OCI-LY1 (cell line): Measurements from ENCODE around the gene SLC27A5.
"Not testable (repeated sequence)": the region's sequence is repeated elsewhere in the genome, so short reads cannot be mapped to it uniquely, and the experiment has no call there.

Source experiments
- H2AFZ ChIP-seq: fragments of 200-600 bp; sonication (generic), shearing (Covaris generic); 2 replicates; pipeline ENCODE4 v1.6.0; 2014; ENCODE audit warnings: antibody characterized with exemption, mild to moderate bottlenecking, low read length
- H3F3A ChIP-seq: fragments of 200-600 bp; sonication (generic), shearing (Covaris generic); 2 replicates; pipeline ENCODE4 v1.6.0; 2014; ENCODE audit warnings: mild to moderate bottlenecking, antibody characterized with exemption, low read length, moderate library complexity; ENCODE audit not compliant: insufficient read depth
- H3K27ac ChIP-seq: fragments of 200-600 bp; sonication (generic); 2 replicates; pipeline ENCODE4 v1.5.1; 2014; ENCODE audit warnings: low read length, mixed run types, mild to moderate bottlenecking, low read depth; ENCODE audit not compliant: poor library complexity, severe bottlenecking
- H3K27me3 ChIP-seq: fragments of 200-600 bp; sonication (generic); 2 replicates; pipeline ENCODE4 v1.6.0; 2014; ENCODE audit warnings: antibody characterized with exemption, mild to moderate bottlenecking, low read length, moderate library complexity; ENCODE audit not compliant: insufficient read depth
- H3K36me3 ChIP-seq: fragments of 200-600 bp; sonication (generic); 2 replicates; pipeline ENCODE4 v1.6.1; 2014; ENCODE audit warnings: mild to moderate bottlenecking, antibody characterized with exemption, low read length, moderate library complexity, mixed read lengths; ENCODE audit not compliant: insufficient read depth
- H3K4me1 ChIP-seq: fragments of 200-600 bp; sonication (generic); 2 replicates; pipeline ENCODE4 v1.5.1; 2014; ENCODE audit warnings: mild to moderate bottlenecking, low read length, moderate library complexity; ENCODE audit not compliant: insufficient read depth, severe bottlenecking
- H3K4me2 ChIP-seq: fragments of 200-600 bp; sonication (generic), shearing (Covaris generic); 2 replicates; pipeline ENCODE4 v1.6.1; 2014; ENCODE audit warnings: low read length
- H3K4me3 ChIP-seq: fragments of 200-600 bp; sonication (generic); 2 replicates; pipeline ENCODE4 v1.5.1; 2014; ENCODE audit warnings: low read length, low read depth, mild to moderate bottlenecking, mixed read lengths; ENCODE audit not compliant: poor library complexity, severe bottlenecking
- H3K79me2 ChIP-seq: fragments of 200-600 bp; shearing (Covaris generic); 2 replicates; pipeline ENCODE4 v1.6.1; 2016; ENCODE audit warnings: mixed run types, low read length, mixed read lengths; ENCODE audit not compliant: insufficient read depth
- H3K9ac ChIP-seq: fragments of 200-600 bp; sonication (generic), shearing (Covaris generic); 2 replicates; pipeline ENCODE4 v1.6.1; 2014; ENCODE audit warnings: mild to moderate bottlenecking, low read length, mixed read lengths
- H3K9me2 ChIP-seq: fragments of 200-600 bp; sonication (generic), shearing (Covaris generic); 2 replicates; pipeline ENCODE4 v1.6.1; 2014; ENCODE audit warnings: low read depth, mild to moderate bottlenecking, low read length, mixed read lengths
- H3K9me3 ChIP-seq: fragments of 200-600 bp; shearing (Covaris generic); 2 replicates; pipeline ENCODE4 v1.6.1; 2014; ENCODE audit warnings: low read length, mixed read lengths
- H4K20me1 ChIP-seq: fragments of 200-600 bp; sonication (generic), shearing (Covaris generic); 2 replicates; pipeline ENCODE4 v1.6.0; 2016; ENCODE audit warnings: mild to moderate bottlenecking, low read length; ENCODE audit not compliant: insufficient read depth
- EZH2 ChIP-seq: fragments of 200-600 bp; sonication (generic), shearing (Covaris generic); IDR thresholded peaks from 2 replicates; pipeline ENCODE4 v1.8.0; 2017; ENCODE audit warnings: borderline replicate concordance, mixed run types, mild to moderate bottlenecking, antibody characterized with exemption, low read length, moderate library complexity, mixed read lengths
- TF ChIP-seq, protein P1 (sequence below): fragments of 200-600 bp; sonication (generic), shearing (Covaris generic); IDR thresholded peaks from 2 replicates; pipeline ENCODE4 v1.5.1; 2017; ENCODE audit warnings: mild to moderate bottlenecking, antibody characterized with exemption, low read length, moderate library complexity, mixed read lengths

Gene SLC27A5

DNA sequence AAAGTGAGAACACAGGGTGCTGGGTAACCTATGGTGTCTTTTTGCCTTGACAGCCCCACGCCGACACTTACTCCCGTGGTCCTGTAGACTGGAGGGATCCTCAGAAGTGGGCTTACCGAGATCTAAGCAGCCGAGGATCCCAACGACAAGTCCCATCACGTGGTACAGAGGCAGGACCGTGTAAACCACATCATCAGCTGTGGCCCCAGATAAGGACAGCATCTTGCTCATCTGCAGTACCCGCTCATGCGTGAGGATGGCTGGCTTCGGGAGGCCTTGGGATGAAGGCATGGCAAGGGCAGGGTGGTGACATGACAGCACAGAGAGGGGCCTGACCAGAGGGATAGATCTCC lies 2.1 kb downstream of the SLC27A5 start:
- no peaks in the 10 kb centered on the region for H3K9me2 ChIP-seq
- no peaks in the 10 kb centered on the region for H3K27me3 ChIP-seq
- no peak overlapping the region for H3K4me2 ChIP-seq
- no peaks in the 10 kb centered on the region for H3K9me3 ChIP-seq
- H3K79me2 ChIP-seq = peaks cover 5% of the 10 kb centered on the region; the same call in 1 of the 2 replicates
- H3K36me3 ChIP-seq = no peaks in the 10 kb centered on the region; the same call in 1 of the 2 replicates
- H3K4me3 ChIP-seq = no peak overlapping the region
- TF ChIP-seq, protein P1, sequence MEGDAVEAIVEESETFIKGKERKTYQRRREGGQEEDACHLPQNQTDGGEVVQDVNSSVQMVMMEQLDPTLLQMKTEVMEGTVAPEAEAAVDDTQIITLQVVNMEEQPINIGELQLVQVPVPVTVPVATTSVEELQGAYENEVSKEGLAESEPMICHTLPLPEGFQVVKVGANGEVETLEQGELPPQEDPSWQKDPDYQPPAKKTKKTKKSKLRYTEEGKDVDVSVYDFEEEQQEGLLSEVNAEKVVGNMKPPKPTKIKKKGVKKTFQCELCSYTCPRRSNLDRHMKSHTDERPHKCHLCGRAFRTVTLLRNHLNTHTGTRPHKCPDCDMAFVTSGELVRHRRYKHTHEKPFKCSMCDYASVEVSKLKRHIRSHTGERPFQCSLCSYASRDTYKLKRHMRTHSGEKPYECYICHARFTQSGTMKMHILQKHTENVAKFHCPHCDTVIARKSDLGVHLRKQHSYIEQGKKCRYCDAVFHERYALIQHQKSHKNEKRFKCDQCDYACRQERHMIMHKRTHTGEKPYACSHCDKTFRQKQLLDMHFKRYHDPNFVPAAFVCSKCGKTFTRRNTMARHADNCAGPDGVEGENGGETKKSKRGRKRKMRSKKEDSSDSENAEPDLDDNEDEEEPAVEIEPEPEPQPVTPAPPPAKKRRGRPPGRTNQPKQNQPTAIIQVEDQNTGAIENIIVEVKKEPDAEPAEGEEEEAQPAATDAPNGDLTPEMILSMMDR = no peak
- TF ChIP-seq EZH2 = no peak
- no peaks in the 10 kb centered on the region for H4K20me1 ChIP-seq
- peaks cover 12% of the 10 kb centered on the region for H3K4me1 ChIP-seq
- H3K9ac ChIP-seq = no peak overlapping the region
- no peak overlapping the region for H2AFZ ChIP-seq
- H3K27ac ChIP-seq = no peak overlapping the region
- no peaks in the 10 kb centered on the region for H3F3A ChIP-seq

DNA sequence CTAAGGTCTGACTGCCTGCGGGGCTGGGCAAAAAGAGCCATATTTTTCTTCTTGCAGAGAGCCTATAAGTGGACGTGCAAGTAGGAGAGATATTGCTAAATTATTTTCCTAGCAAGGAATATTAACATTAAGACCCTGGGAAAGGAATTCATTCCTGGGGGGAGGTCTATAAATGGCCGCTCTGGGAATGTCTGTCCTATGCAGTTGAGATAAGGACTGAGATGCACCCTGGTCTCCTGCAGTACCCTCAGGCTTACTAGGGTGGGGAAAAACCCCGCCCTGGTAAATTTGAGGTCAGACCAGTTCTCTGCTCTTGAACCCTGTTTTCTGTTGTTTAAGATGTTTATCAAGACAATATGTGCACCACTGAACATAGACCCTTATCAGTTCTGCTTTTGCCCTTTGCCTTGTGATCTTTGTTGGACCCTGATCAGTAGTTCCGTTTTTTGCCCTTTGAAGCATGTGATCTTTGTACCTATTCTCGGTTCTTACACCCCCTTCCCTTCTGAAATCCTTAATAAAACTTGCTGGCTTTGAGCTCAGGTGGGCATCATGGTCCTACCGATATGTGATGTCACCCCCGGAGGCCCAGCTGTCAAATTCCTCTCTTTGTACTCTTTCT lies 4.1 kb downstream of the SLC27A5 start:
- H4K20me1 ChIP-seq, H3K4me1 ChIP-seq, H3K36me3 ChIP-seq, H3K4me3 ChIP-seq, H2AFZ ChIP-seq, H3K27ac ChIP-seq, H3K4me2 ChIP-seq, H3K79me2 ChIP-seq, H3K9me2 ChIP-seq, H3F3A ChIP-seq, H3K9ac ChIP-seq, H3K27me3 ChIP-seq, H3K9me3 ChIP-seq: not testable (repeated sequence)

DNA sequence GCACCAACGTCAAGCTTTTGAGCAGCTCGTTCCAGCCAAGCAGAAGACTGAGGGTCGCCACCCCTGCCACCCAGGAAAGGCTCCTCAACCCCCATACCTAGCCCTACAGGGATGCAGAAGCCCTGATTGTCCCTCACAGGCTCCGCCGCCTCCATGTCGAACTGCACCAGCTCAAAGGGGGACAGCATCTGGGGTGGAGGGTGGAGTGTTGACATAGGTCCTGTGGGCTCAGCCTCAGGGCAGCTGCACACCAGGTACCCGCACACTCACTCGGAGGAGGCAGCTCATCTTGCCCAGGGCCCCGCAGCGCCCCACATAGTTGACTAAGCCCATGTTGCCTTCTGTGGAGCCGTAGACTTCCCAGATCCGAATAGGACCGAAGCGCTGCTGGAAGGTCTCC lies 11.6 kb downstream of the SLC27A5 start:
- no peak overlapping the region for H3K27ac ChIP-seq
- no peak overlapping the region for H3K4me3 ChIP-seq

More for the DNA sequence above, 11.6 kb downstream of the SLC27A5 start:
- H3F3A ChIP-seq = no peaks in the 10 kb centered on the region
- no peak overlapping the region for H3K9ac ChIP-seq
- no peaks in the 10 kb centered on the region for H3K9me3 ChIP-seq
- no peaks in the 10 kb centered on the region for H3K36me3 ChIP-seq
- no peaks in the 10 kb centered on the region for H3K9me2 ChIP-seq
- TF ChIP-seq, protein P1 = no peak
- TF ChIP-seq EZH2 = no peak
- no peaks in the 10 kb centered on the region for H4K20me1 ChIP-seq
- H3K4me1 ChIP-seq = peaks cover 24% of the 10 kb centered on the region
- no peaks in the 10 kb centered on the region for H3K27me3 ChIP-seq
- no peak overlapping the region for H2AFZ ChIP-seq
- H3K4me2 ChIP-seq = no peak overlapping the region
- no peaks in the 10 kb centered on the region for H3K79me2 ChIP-seq
